Loucy (cell line): ENCODE results near the gene HSPA9.

Experiments used
- H2AFZ ChIP-seq: fragments of 200-600 bp; sonication (generic); 2 replicates; pipeline ENCODE4 v1.6.0; 2016; ENCODE audit warnings: antibody characterized with exemption, mild to moderate bottlenecking, low read length, moderate library complexity
- H3F3A ChIP-seq: fragments of 200-600 bp; 2 replicates; pipeline ENCODE4 v1.6.0; 2016; ENCODE audit warnings: antibody characterized with exemption, low read depth, mild to moderate bottlenecking
- H3K27me3 ChIP-seq: fragments of 200-600 bp; sonication (generic); 2 replicates; pipeline ENCODE4 v1.6.1; 2014; ENCODE audit warnings: low read length, mild to moderate bottlenecking; ENCODE audit not compliant: insufficient read depth, poor library complexity, severe bottlenecking
- H3K36me3 ChIP-seq: fragments of 200-600 bp; sonication (generic); 2 replicates; pipeline ENCODE4 v1.6.1; 2016; ENCODE audit warnings: low read length; ENCODE audit not compliant: insufficient read depth
- H3K4me1 ChIP-seq: fragments of 200-600 bp; sonication (generic); 2 replicates; pipeline ENCODE4 v1.5.1; 2014; ENCODE audit warnings: low read length, mild to moderate bottlenecking; ENCODE audit not compliant: insufficient read depth, poor library complexity, severe bottlenecking
- H3K4me2 ChIP-seq: fragments of 200-600 bp; sonication (generic); 2 replicates; pipeline ENCODE4 v1.6.0; 2014; ENCODE audit warnings: antibody characterized with exemption, low read length, low read depth, mild to moderate bottlenecking; ENCODE audit not compliant: poor library complexity, severe bottlenecking
- H3K4me3 ChIP-seq: fragments of 200-600 bp; sonication (generic); 2 replicates; pipeline ENCODE4 v1.5.1; 2014; ENCODE audit warnings: low read length, mild to moderate bottlenecking, mixed read lengths; ENCODE audit not compliant: poor library complexity, severe bottlenecking
- H3K79me2 ChIP-seq: fragments of 200-600 bp; sonication (generic); 2 replicates; pipeline ENCODE4 v1.6.1; 2014; ENCODE audit warnings: low read length; ENCODE audit not compliant: insufficient read depth
- H3K9ac ChIP-seq: fragments of 200-600 bp; sonication (generic); 2 replicates; pipeline ENCODE4 v1.6.0; 2014; ENCODE audit warnings: mild to moderate bottlenecking, low read depth, low read length, moderate library complexity; ENCODE audit not compliant: poor library complexity, severe bottlenecking
- H3K9me2 ChIP-seq: fragments of 200-600 bp; sonication (generic); replicated peaks from 2 replicates; pipeline ENCODE4 v1.6.1; 2016; ENCODE audit warnings: low read depth, low read length, mixed read lengths
- H3K9me3 ChIP-seq: fragments of 200-600 bp; sonication (generic); 2 replicates; pipeline ENCODE4 v1.6.1; 2014; ENCODE audit warnings: mild to moderate bottlenecking, antibody characterized with exemption, low read length, low read depth; ENCODE audit not compliant: insufficient read depth
- H4K20me1 ChIP-seq: fragments of 200-600 bp; sonication (generic); 2 replicates; pipeline ENCODE4 v1.6.0; 2014; ENCODE audit warnings: antibody characterized with exemption, low read length, mild to moderate bottlenecking; ENCODE audit not compliant: insufficient read depth, poor library complexity, severe bottlenecking
- CTCF ChIP-seq: fragments of 200-600 bp; sonication (generic); conservative IDR thresholded peaks from 2 replicates; pipeline ENCODE4 v1.5.1; 2014; ENCODE audit warnings: mild to moderate bottlenecking, antibody characterized with exemption, low read length
- EZH2phosphoT487 ChIP-seq: fragments of 200-600 bp; IDR thresholded peaks from 2 replicates; pipeline ENCODE4 v1.6.1; 2018; ENCODE audit warnings: antibody characterized with exemption, mild to moderate bottlenecking, moderate library complexity, borderline replicate concordance

The HSPA9 gene

DNA sequence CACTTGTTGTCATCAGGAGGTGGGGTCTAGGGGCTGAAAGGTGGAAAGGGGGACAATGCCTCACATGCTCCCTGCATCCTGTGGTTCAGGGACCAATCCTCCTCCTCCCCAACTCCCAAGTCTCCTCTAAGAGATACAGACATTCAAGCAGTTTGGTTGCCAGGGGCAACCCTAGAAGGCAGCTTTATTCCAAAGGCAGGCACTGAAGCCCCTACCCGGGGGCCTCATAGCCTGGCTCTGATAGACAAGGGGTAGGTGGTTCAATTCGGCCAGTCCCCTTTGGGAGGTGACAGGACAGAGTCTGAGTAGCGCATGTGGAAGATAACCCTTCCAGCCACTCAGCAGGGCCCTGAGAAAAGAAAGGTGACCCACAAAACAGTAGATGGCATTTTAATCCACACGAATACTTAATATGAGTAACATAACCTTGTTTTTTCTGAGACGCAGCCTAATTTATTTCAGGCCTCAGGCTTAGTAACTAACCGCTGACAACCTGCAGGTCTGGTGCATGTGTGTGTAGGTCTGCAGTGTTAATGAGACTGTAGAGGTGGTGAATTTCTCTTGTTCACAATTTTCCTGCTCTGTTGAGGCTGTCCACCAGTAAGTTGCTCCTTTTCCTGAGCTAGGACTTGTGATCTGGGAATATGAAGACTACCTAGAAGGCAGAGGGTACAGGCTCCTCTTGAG lies 31.3 kb upstream of the HSPA9 start:
- H3K27me3 ChIP-seq = no peaks in the 10 kb centered on the region
- no peak overlapping the region for H3K4me2 ChIP-seq
- no peak overlapping the region for H2AFZ ChIP-seq
- no peaks in the 10 kb centered on the region for H3K36me3 ChIP-seq
- H3K9ac ChIP-seq = no peak overlapping the region
- no peaks in the 10 kb centered on the region for H3K79me2 ChIP-seq
- H3K4me1 ChIP-seq = peaks cover 24% of the 10 kb centered on the region
- H3K9me3 ChIP-seq = no peaks in the 10 kb centered on the region
- no peaks in the 10 kb centered on the region for H3F3A ChIP-seq
- H4K20me1 ChIP-seq = no peaks in the 10 kb centered on the region
- H3K4me3 ChIP-seq = no peak overlapping the region
- no peak for TF ChIP-seq EZH2phosphoT487
- no peak for TF ChIP-seq CTCF
- H3K9me2 ChIP-seq = no peaks in the 10 kb centered on the region

DNA sequence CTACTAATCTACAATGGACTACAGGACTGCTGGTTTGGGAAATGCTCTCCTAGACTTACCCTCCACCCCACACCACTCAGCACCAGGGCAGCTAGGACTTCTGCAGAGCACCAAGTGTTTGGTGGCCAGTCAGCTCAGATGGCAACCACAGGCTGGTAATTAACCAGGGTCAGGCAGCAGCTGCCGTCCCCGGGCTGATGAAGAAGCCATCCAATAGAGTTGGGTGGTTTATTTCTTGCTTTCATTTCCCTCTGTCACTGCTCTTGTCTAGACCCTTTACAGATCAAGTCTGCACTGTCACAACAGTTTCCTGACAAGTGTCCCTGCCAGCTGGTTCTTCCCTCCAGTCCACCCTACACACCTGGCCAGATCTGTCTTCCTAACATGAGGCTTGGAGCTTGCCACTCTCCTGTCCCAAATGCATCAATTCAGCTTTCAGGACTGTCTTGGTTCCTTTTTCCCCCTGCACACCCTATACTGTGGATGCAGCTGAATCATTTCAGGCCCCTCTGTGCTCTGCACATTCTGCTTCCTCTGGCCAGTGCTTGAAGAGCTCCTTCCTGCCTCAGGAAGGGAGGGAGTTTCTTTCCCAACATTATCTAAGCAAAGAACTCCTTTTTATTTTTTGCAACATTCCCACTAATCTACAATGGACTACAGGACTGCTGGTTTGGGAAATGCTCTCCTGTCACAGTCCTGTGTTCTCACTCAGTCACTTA lies 30.2 kb upstream of the HSPA9 start:
- Histone ChIP-seq H3K4me2 (peak overlapping the region; percentile 45), H3K9ac (no peak overlapping the region)

GRCh38 chr5:138604176-138604785 lies 29.1 kb upstream of the HSPA9 start:
- H3K9me2 ChIP-seq = no peaks in the 10 kb centered on the region
- H3K36me3 ChIP-seq = no peaks in the 10 kb centered on the region
- no peaks in the 10 kb centered on the region for H3K79me2 ChIP-seq
- no peak overlapping the region for H2AFZ ChIP-seq
- no peaks in the 10 kb centered on the region for H3K27me3 ChIP-seq
- no peaks in the 10 kb centered on the region for H4K20me1 ChIP-seq
- no peak for TF ChIP-seq CTCF
- no peak for TF ChIP-seq EZH2phosphoT487
- H3K4me2 ChIP-seq = no peak overlapping the region
- H3K4me1 ChIP-seq = peaks cover 13% of the 10 kb centered on the region
- no peak overlapping the region for H3K9ac ChIP-seq
- no peak overlapping the region for H3K4me3 ChIP-seq
- H3F3A ChIP-seq = no peaks in the 10 kb centered on the region
- no peaks in the 10 kb centered on the region for H3K9me3 ChIP-seq

More for the DNA sequence above, 30.2 kb upstream of the HSPA9 start:
- H3K9me3 ChIP-seq = no peaks in the 10 kb centered on the region
- no peaks in the 10 kb centered on the region for H3K9me2 ChIP-seq
- H3K79me2 ChIP-seq = no peaks in the 10 kb centered on the region
- no peaks in the 10 kb centered on the region for H3F3A ChIP-seq
- peaks cover 13% of the 10 kb centered on the region for H3K4me1 ChIP-seq
- 0 out of 2 replicates have a peak overlapping the region, but pooled peaks have one; percentile 33 for H2AFZ ChIP-seq
- no peak overlapping the region for H3K4me3 ChIP-seq
- no peak for TF ChIP-seq CTCF
- no peaks in the 10 kb centered on the region for H3K36me3 ChIP-seq
- no peaks in the 10 kb centered on the region for H3K27me3 ChIP-seq
- no peaks in the 10 kb centered on the region for H4K20me1 ChIP-seq
